ENCODE data around the gene LINS1. TPM values are rescaled to one million over a fixed set of nuclear protein-coding genes. Genes with fewer than 3 reads are reported as not detected.

The LINS1 gene
- total RNA-seq, 1 experiment from 2014 or later, result 22.3 TPM

DNA sequence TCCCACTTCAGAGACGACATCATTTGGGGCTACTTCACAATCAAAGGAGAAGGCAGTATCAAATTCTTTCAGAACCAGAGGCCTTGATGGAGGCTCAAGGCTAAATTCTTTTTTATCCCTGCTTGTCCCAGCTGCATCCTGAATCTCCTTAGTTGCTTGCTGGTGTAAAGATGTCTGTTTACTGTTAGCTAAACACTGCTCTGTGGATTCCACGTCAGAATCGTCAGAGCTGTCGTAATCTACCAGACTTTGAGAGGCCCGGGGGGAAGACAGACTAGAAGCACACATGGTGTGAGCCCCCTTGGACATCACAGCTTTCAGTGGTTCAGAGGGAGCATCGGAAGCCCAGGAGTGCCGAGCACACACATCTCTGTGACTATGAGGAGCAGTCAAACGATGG lies 32.6 kb downstream of the LINS1 start:
- in situ Hi-C loops (cut with HindIII; ENCODE audit: low sequenced_read_pairs), result no loop called here
- DNase-seq (ENCODE audit: low spot score), result no peak

DNA sequence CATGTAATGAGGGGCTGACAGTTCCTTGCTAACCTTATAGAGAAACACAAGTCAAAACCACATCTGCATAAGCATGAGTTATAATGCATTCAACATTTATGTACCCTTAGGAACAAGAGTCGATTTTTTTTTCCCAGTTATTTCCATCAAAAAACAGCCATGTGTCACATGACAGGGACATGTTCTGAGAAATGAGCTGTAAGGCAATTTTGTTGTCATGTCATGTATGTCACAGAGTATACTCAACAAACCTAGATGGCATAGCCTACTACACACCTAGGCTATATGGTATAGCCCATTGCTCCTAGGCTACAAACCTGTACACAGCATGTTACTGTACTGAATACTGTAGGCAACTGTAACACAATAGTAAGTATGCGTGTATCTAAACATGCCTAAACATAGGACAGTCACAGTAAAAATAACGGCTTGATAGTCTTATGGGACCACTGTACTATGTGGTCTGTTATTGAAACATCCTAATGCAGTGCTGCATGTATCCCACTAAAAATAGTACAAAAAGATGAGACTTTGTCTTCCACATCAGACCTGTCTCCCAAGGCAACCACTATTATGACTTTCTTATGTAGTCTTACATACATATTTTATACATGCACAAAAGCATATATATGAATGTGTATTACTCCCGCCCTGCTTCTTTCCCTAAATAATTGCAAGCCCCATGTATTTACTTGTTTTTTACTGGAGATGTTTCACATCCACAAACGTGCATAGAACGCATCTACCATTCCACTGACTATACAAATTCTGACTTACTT lies 34.9 kb downstream of the LINS1 start:
- DNase-seq (ENCODE audit: low spot score), result no peak
- in situ Hi-C loops (cut with HindIII; ENCODE audit: low sequenced_read_pairs), result no loop called here

DNA sequence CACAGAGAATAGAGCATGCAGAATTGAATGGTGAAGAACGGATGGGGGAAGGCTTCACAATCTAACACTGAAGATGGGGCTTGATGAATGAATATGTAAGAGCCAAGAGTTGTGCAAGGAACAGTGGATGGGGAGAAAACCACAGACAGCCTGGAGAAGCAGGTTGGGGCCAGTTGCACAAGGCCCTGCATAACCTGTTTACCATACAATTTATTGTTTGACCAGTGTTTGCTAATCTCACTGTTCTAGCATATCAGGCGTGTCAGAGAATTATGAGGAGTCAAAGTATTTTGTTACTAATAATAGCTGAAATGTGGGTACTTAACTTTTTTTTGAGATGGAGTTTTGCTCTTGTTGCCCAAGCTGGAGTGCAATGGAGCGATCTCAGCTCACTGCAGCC lies 36.4 kb downstream of the LINS1 start:
- in situ Hi-C loops (cut with HindIII; ENCODE audit: low sequenced_read_pairs), result no loop called here
- DNase-seq (ENCODE audit: low spot score), result no peak

DNA sequence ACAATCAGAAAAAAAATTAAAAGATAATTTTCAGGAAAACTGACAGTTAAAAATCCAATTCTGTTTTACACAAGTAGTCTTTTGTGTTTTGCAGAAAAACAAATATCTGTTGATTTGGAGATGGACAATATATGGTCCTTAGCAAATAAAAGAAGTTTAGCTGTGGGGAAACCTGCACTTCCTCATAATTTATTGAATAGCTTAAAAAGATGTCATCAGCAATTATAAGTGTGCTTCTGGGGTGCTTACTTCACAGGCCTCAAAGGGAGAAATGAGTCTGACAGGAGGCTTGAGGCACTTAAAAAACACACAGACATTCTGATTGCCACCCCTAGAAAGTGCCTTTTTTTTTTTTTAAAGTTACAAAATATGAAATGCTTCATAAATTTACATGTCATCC lies 41.7 kb downstream of the LINS1 start:
- DNase-seq (ENCODE audit: low spot score), result no peak
- in situ Hi-C loops (cut with HindIII; ENCODE audit: low sequenced_read_pairs), result no loop called here

DNA sequence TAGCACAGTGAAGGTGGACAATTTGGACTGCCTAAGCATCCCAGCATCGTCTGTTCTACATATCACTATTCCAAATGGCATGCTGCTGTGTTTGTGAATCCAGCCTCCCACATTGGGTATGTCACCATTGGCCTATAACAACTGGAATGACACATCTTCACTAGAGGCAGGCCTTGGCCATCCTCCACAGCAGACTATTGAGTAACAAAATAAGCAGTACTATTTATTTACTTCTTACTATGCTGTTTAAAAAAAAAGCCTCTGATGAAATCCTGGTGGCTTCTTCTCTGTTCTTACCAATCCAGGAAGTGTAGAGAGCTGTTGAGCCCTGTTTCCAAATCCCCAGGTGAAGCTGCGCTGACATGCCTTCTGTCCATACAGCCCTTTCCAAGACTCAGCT lies 42.7 kb downstream of the LINS1 start:
- DNase-seq (ENCODE audit: low spot score), result no peak
- in situ Hi-C loops (cut with HindIII; ENCODE audit: low sequenced_read_pairs), result no loop called here

DNA sequence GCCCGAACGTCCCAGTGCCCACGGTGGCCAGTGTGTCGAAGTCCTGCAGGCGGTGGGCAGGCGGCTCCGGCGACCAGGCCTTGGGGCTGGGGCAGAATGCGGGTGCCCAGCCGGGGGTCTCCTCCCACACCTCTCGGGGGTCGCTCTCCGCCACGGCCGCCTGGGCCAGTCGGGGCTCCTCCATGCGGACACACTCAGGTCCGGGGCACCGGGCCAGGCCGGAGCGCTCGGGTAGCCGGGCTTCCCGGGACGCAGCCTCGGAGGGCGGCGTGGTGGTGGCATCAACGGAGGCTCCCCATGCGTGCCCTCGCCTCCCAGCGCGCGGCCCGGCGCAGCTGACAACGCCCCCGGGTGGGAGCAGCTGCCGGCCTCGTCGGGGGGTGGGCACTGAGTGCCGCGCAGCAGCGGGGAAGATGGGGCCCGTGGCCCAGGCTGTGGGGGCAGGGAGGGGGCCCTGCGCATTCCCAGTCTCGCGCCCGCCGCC lies 43.2 kb downstream of the LINS1 start:
- no peak for DNase-seq (ENCODE audit: low spot score)
- in situ Hi-C loops (cut with HindIII; ENCODE audit: low sequenced_read_pairs), result no loop called here

DNA sequence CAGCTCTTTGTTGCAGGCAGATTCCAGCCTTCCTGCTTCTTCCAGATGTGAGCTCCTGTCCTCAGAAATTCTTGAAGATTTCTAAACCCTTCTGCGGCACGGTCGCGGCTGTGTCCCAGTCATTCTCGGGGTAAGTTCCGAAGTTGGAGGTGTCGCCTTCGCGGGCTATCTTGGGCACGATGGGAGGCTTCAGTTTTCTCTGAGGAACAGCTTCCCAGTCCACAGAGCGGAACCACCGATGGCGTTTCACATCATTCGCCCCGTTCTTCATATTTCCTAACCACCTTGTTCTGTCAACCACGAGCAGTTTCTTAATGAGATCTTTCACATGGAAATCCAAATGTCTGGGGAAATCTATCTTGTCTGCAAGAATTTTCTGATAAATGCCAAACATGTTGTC lies 48.5 kb downstream of the LINS1 start:
- in situ Hi-C loops (cut with HindIII; ENCODE audit: low sequenced_read_pairs), result no loop called here
- DNase-seq (ENCODE audit: low spot score), result no peak

DNA sequence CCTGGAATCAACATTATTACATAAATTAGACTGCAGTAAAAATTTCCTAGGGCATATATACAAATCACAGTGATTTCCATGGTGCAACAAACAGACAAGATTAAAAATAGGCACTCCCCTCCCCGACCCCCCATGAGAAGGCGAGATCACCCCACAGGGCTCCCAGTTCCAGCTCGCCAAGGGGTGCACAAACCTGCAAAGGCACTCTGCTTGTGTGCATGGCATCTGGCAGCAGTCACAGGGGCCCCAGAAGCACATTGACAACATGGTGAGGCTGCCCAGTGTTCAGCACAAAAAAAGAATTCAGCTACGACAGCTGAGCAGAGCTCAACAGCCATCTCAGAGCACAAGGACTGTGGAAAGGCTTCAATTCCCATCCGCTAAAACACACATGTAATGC lies 54.0 kb downstream of the LINS1 start:
- in situ Hi-C loops (cut with HindIII; ENCODE audit: low sequenced_read_pairs), result no loop called here

DNA sequence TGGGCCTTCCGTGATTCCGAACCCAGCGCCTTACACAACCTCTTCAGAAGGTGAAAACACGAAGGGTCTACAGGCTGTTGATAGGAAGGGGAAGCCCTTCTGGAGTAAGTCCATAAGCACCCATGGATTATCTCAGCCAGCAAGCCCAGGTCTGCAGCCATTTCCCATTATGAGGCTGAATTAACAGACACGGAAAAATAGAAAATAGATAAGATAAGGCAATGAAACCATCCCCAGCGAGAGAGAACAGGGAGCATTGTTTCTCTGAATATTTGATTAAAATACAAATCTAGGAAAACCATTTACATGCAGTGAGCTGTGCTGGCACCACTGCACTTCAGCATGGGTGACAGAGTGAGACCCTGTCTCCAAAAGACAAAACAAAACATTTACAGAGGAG lies 57.0 kb downstream of the LINS1 start:
- in situ Hi-C loops (cut with HindIII; ENCODE audit: low sequenced_read_pairs), result no loop called here
- DNase-seq (ENCODE audit: low spot score), result no peak

More for the DNA sequence above, 54.0 kb downstream of the LINS1 start:
- no peak for DNase-seq (ENCODE audit: low spot score)

DNA sequence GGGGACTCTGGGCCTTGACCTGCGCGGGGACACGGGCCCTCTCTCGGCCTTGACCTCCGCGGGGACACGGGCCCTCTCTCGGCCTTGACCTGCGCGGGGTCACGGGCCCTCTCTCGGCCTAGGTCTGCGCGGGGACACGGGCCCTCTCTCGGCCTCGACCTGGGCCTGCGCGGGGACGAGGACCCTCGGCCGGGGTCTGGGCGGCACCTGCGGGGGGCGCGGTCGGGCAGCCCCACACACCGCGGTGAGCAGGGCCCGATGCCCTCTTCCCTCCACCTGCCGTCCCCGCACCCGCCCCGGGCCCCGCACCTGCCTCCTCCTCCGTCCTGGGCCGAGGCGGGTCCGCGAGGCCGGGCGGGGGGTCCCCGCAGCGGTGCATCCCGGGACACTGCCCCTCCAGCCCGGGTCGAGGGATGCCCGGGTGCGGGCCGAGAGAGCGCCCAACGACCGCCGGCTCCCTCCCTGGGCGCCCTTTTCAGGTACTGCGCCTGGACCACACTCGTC lies 57.6 kb downstream of the LINS1 start:
- in situ Hi-C loops (cut with HindIII; ENCODE audit: low sequenced_read_pairs), result no loop called here
- no peak for DNase-seq (ENCODE audit: low spot score)

DNA sequence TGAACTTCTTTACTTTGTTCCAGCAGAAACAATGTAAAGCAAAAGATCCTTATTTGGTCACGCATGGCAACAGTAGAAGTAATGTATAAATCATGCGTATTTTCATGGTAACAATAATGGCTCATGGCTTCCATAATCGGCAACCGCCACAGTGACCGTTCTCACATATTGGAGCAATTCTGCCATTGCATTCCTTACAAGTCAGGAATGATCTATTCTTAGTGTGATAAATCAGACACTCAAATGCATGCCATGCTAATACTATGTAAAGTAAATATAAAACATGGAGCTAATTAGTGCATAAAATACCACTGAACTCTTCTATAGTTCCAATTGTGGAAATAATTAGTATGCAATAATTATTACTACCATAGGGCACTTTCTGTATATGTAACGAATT lies 59.7 kb downstream of the LINS1 start:
- in situ Hi-C loops (cut with HindIII; ENCODE audit: low sequenced_read_pairs), result no loop called here

DNA sequence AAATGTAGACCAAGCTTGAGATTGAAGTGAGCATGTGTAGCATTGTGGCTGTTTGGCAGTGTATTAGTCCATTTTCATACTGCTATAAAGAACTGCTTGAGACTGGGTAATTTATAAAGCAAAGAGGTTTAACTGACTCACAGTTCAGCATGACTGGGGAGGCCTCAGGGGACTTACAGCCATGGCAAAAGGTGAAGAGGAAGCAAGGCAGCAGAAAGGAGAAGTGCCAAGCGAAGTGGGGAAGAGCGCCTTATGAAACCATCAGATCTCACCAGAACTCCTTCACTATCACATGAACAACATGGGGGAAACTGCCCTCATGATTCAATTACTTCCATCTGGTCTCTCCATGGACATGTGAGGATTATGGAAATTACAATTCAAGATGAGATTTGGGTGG lies 64.7 kb downstream of the LINS1 start:
- DNase-seq (ENCODE audit: low spot score), result no peak
- in situ Hi-C loops (cut with HindIII; ENCODE audit: low sequenced_read_pairs), result no loop called here

More for the DNA sequence above, 59.7 kb downstream of the LINS1 start:
- DNase-seq (ENCODE audit: low spot score), result no peak

DNA sequence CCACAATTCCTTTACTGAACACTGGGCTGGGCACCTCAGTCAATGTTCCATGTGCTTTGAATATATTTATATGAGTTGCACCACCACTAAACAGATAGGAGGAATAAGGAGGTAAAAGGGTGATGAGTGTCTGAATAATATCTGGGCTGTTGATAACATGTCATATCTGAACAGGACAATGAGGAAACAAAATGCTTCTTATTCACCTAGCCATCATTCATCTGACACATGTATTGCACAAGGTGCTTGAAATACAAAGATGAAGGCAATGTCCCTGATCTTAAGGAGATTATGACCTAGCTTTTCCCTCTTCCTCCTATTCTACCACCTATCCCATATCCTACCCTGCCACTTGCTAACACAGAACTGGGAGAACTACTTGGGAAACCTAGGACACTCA lies 65.3 kb downstream of the LINS1 start:
- in situ Hi-C loops (cut with HindIII; ENCODE audit: low sequenced_read_pairs), result no loop called here
- DNase-seq (ENCODE audit: low spot score), result no peak

DNA sequence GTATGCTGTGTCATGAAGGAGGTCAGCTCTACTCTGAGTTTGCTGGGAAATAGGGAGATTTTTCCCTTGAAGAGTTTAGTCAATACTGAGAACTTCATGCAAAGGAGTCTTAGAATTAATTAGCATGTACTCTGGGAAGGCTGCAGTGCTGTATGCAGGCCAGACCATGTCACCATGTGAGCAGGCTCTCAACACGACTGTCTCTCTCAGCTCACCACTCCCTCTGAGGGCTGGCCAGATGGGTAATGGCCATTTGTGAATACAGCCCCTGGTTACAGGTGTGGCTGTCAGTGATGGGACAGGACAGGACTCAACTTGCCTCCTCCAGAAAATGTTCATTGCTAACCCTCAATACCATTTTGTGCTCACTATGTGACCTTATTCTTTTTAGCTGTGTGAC lies 68.1 kb downstream of the LINS1 start:
- in situ Hi-C loops (cut with HindIII; ENCODE audit: low sequenced_read_pairs), result no loop called here
- no peak for DNase-seq (ENCODE audit: low spot score)

DNA sequence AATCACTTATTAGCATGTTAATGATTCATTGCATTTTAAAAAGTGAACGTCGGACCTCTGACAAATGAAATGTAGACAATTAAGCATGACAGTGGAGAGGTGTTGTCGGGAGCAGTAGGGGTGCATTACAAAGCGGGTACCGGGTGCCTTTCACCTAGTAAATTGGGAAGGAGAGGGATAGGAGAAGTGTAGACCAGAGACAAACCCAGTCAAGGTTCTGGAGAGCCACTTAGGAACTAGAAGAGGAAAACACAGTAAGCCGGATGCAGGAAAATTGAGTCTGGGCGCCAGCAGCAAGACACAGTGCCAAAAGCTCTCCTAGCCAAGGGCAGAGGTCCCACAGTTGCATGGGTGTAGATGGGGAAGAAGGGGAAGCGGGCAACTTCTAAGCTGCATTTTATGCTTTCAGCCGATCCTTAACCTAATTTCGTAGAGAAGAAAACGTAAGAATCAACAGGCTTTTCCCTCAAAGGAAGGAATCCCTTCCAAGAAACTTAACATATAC lies 70.1 kb downstream of the LINS1 start:
- in situ Hi-C loops (cut with HindIII; ENCODE audit: low sequenced_read_pairs), result no loop called here
- DNase-seq (ENCODE audit: low spot score), result no peak

DNA sequence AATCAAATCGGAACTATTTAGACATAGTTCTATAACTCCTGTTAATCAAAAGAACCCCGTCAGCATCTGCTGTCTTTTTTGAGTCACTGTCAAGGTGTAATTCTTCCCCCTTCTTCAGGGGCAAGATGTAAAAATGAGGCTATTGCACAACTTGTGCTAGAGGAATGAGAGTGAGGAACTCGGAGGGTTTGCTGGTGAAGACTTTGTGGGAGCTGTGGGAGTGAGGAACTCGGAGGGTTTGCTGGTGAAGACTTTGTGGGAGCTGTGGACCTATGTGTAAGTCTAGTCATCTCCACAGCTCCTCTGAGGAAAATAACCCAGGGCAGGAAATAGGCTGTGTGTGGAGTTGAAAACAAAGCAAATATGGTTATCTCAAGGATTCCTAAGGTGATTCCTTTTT lies 70.8 kb downstream of the LINS1 start:
- DNase-seq (ENCODE audit: low spot score), result no peak
- in situ Hi-C loops (cut with HindIII; ENCODE audit: low sequenced_read_pairs), result no loop called here

DNA sequence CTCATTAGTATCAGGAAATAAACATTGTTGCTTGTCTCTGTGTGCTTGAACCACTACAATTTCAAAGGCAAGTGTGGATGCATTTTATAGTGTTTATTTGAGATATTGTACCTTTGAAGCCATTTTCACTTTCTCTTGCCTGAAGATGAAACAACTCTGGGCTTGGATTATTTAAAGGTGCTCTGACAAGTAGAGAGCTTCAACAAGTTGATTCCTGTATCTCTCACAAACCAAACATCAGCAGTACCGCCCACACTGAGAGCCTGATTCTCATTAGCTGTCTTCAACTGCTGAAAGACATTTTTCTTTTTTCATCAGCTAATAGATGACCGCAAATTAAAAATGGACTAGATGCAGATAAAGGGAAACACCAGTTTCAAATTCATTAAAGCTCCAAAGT lies 72.4 kb downstream of the LINS1 start:
- in situ Hi-C loops (cut with HindIII; ENCODE audit: low sequenced_read_pairs), result no loop called here
- DNase-seq (ENCODE audit: low spot score), result no peak

DNA sequence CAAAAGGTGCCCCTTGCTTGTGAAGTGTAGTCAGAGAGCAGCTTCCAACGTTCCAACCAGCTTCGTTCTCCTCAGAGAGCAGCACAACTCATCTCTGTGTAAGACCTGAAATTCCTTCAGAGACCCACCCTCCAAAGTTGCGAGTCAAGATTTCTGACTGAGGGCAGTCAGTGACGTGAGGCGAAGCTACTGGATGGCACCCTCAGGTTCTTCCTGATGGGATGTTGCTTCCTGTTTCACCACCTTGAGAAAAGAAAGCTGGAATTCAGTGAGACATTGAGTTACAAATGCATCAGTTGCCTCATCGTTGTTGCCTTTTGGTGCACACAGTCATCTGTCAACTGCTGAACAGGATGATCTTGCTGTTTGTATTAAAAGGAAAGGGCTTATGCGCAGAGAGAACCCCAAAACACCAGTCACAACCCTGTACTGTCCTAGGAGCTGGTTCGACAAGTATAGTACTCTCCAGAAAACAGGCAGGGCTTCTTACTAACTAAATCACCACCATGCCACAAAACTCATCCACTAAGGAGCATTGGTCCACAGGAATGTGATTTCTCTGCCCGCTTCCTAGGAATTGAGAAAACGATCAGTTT lies 73.1 kb downstream of the LINS1 start, which contains the start of gene CERS3:
Gene CERS3, minus strand, starts transcription at position 118 of the 596 bp plus-strand sequence. CDS start 27,101 bp downstream, outside the sequence.
- no peak for DNase-seq (ENCODE audit: low spot score)
- in situ Hi-C loops (cut with HindIII; ENCODE audit: low sequenced_read_pairs), result no loop called here

DNA sequence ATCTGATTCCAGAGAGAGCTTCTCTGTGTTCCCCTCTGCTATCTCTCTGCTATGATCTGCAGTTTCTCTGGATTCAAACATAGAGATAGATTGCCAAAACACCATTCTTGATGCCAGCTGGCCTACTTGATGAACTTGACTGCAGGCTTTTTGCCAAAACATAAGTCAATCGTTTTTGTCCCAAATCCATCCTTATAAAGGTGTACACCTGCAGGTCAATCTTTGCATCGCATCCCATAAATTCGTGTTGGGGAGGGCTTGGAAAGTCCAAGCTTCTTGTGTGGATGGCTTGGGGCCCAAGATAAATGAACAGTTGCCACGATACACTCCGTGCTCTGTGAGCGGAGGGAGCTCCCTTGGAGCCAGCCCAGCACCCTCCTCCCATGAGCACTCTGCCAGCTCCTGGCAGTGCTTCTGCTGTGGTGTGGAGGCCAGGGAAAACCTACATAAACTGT lies 75.9 kb downstream of the LINS1 start:
- in situ Hi-C loops (cut with HindIII; ENCODE audit: low sequenced_read_pairs), result no loop called here
- DNase-seq (ENCODE audit: low spot score), result peak; percentile 89

DNA sequence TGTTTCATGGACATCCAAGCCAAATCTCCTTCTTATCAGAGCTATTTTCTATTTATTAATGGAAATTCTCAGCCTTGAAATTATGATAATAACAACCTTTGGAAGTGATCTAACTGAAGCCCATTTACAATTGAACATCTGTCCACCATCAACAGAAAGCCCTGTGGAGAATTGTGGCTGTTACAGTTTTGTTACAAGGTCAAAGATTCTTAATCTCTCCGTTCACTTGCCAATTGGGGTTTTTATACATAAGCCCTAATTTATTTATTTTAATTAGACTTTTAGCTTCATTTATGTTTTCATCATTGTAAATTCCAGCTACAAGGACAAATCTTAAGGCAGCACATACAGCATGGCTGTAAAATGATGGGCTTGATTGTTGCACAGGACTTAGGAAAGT lies 76.5 kb downstream of the LINS1 start:
- in situ Hi-C loops (cut with HindIII; ENCODE audit: low sequenced_read_pairs), result no loop called here
- no peak for DNase-seq (ENCODE audit: low spot score)
